Hepatocyte (in vitro differentiated cells): ENCODE data around the gene PRSS33. TPM values are rescaled to one million over a fixed set of nuclear protein-coding genes. Genes with fewer than 3 reads are reported as not detected.

Source experiments
- DNase-seq: peaks from one replicate; pipeline ENCODE4 v3.0.0-alpha.2; 2016; ENCODE audit warnings: low spot score
- H2AFZ ChIP-seq: fragments of 200-600 bp; sonication (generic); 2 replicates; pipeline ENCODE4 v1.6.0; 2016; ENCODE audit warnings: antibody characterized with exemption, mild to moderate bottlenecking
- H3K27ac ChIP-seq: fragments of 200-600 bp; sonication (generic); 2 replicates; pipeline ENCODE4 v1.5.1; 2016; ENCODE audit warnings: mild to moderate bottlenecking
- H3K27me3 ChIP-seq: fragments of 200-600 bp; sonication (generic); 2 replicates; pipeline ENCODE4 v1.6.1; 2016
- H3K36me3 ChIP-seq: fragments of 200-600 bp; sonication (generic); replicated peaks from 2 replicates; pipeline ENCODE4 v1.5.1; 2016; ENCODE audit warnings: low read depth; ENCODE audit not compliant: insufficient read depth
- H3K4me1 ChIP-seq: fragments of 200-600 bp; sonication (generic); 2 replicates; pipeline ENCODE4 v1.5.1; 2016; ENCODE audit warnings: mild to moderate bottlenecking, moderate library complexity; ENCODE audit not compliant: insufficient read depth
- H3K4me2 ChIP-seq: fragments of 200-600 bp; sonication (generic); 2 replicates; pipeline ENCODE4 v1.6.0; 2016
- H3K4me3 ChIP-seq: fragments of 200-600 bp; sonication (generic); 2 replicates; pipeline ENCODE4 v1.5.1; 2016; ENCODE audit warnings: mild to moderate bottlenecking
- H3K79me2 ChIP-seq: fragments of 200-600 bp; sonication (generic); 2 replicates; pipeline ENCODE4 v1.6.0; 2017; ENCODE audit warnings: mild to moderate bottlenecking
- H3K9me2 ChIP-seq: fragments of 200-600 bp; sonication (generic); replicated peaks from 2 replicates; pipeline ENCODE4 v1.6.0; 2017; ENCODE audit warnings: mild to moderate bottlenecking; ENCODE audit not compliant: insufficient read depth
- H3K9me3 ChIP-seq: fragments of 200-600 bp; sonication (generic); 2 replicates; pipeline ENCODE4 v1.5.1; 2016; ENCODE audit warnings: low read depth, mild to moderate bottlenecking
- H4K20me1 ChIP-seq: fragments of 200-600 bp; sonication (generic); 2 replicates; pipeline ENCODE4 v1.6.0; 2016; ENCODE audit warnings: mild to moderate bottlenecking; ENCODE audit not compliant: insufficient read depth, poor library complexity, severe bottlenecking
- CTCF ChIP-seq: fragments of 200-600 bp; sonication (generic); IDR thresholded peaks from 2 replicates; pipeline ENCODE4 v1.5.1; 2016; ENCODE audit warnings: antibody characterized with exemption, mild to moderate bottlenecking; ENCODE audit not compliant: poor library complexity
- EZH2 ChIP-seq: fragments of 200-600 bp; sonication (generic); IDR thresholded peaks from 2 replicates; pipeline ENCODE4 v1.6.1; 2016; ENCODE audit warnings: antibody characterized with exemption, mild to moderate bottlenecking, borderline replicate concordance
- EZH2phosphoT487 ChIP-seq: fragments of 200-600 bp; sonication (generic); IDR thresholded peaks from one replicate; pipeline ENCODE4 v1.6.1; 2018; ENCODE audit warnings: antibody characterized with exemption, mild to moderate bottlenecking, low read depth, moderate library complexity; ENCODE audit not compliant: unreplicated experiment, severe bottlenecking
- WGBS: methylation state at CpG from one replicate; pipeline ENCODE4 v1.1.6; 2016; ENCODE audit warnings: low lambda C conversion rate; ENCODE audit errors: missing lambda C conversion rate; 5-methylcytosine and 5-hydroxymethylcytosine counted together
- polyA plus RNA-seq: library from polyadenylated mRNA; unstranded; fragments of >200 nt; fragmentation: Nextera tagmentation; extraction: Ambion mirVana; gene quantifications from 2 replicates; pipeline ENCODE4 v1.2.1, GENCODE V29; 2016
- total RNA-seq: library from RNA; depleted of rRNA; stranded (reverse); fragments of >200 nt; gene quantifications from 2 replicates; pipeline ENCODE4 v1.2.3, GENCODE V29; 2014

PRSS33 gene
- total and polyA plus RNA-seq, 2 experiments from 2014 or later: not detected

- H3K27ac ChIP-seq: peak overlapping the region; percentile 23
- peaks cover 60% of the 10 kb centered on the region for H4K20me1 ChIP-seq
- no peaks in the 10 kb centered on the region for H3K9me3 ChIP-seq
- H3K4me3 ChIP-seq: no peak overlapping the region
- no peaks in the 10 kb centered on the region for H3K36me3 ChIP-seq
- WGBS: 89% methylated on average over 31 of the region's 32 CpGs
- no peak overlapping the region for H2AFZ ChIP-seq
- TF ChIP-seq EZH2: no peak
- TF ChIP-seq EZH2phosphoT487: no peak
- peak; percentile 6 for TF ChIP-seq CTCF
- no peaks in the 10 kb centered on the region for H3K27me3 ChIP-seq
- no peaks in the 10 kb centered on the region for H3K9me2 ChIP-seq
- peaks cover 3% of the 10 kb centered on the region for H3K4me1 ChIP-seq
- peaks cover 58% of the 10 kb centered on the region for H3K79me2 ChIP-seq
- no peak for DNase-seq
- H3K4me2 ChIP-seq: no peak overlapping the region
Measured at GRCh38 chr16:2770057-2770951, 17.1 kb downstream of the PRSS33 start.

- Histone ChIP-seq H3K27ac (no peak overlapping the region), H3K4me1 (no peaks in the 10 kb centered on the region), H3K9me2 (no peaks in the 10 kb centered on the region), H3K36me3 (peaks cover 1% of the 10 kb centered on the region), H2AFZ (no peak overlapping the region), H3K27me3 (no peaks in the 10 kb centered on the region), H4K20me1 (peaks cover 62% of the 10 kb centered on the region), H3K4me2 (no peak overlapping the region), H3K9me3 (no peaks in the 10 kb centered on the region), H3K4me3 (no peak overlapping the region), H3K79me2 (peaks cover 58% of the 10 kb centered on the region)
- DNase-seq: no peak
- TF ChIP-seq EZH2: no peak
- TF ChIP-seq EZH2phosphoT487: no peak
- TF ChIP-seq CTCF: no peak
- 93% methylated on average over 14 of the region's 14 CpGs for WGBS
Measured at GRCh38 chr16:2769675-2770056, 17.7 kb downstream of the PRSS33 start.

GRCh38 chr16:2769100-2769529, 18.2 kb downstream of the PRSS33 start:
- Histone ChIP-seq H3K4me2 (no peak overlapping the region), H3K4me1 (no peaks in the 10 kb centered on the region), H3K9me3 (no peaks in the 10 kb centered on the region), H3K27me3 (no peaks in the 10 kb centered on the region), H3K36me3 (peaks cover 7% of the 10 kb centered on the region), H4K20me1 (peaks cover 67% of the 10 kb centered on the region), H3K4me3 (no peak overlapping the region), H3K9me2 (no peaks in the 10 kb centered on the region), H2AFZ (no peak overlapping the region), H3K79me2 (peaks cover 59% of the 10 kb centered on the region), H3K27ac (no peak overlapping the region)
- 91% methylated on average over 7 of the region's 11 CpGs for WGBS
- DNase-seq: no peak
- TF ChIP-seq EZH2phosphoT487 (no peak), CTCF (no peak), EZH2 (no peak)
